K562 (cell line): ENCODE measurements around the gene AK2. TPM values are rescaled to one million over a fixed set of nuclear protein-coding genes. Genes with fewer than 3 reads are reported as not detected.
A peak's percentile ranks its signal among the peaks of the same experiment; 100 is the strongest.

ENCODE experiments used
- ATAC-seq: fragments of 200-7000 bp; cut with Tn5 transposase; 3 replicates; pipeline ENCODE4 v1.9.1; 2020; ENCODE audit warnings: moderate library complexity
- BruUV-seq: library from RNA; stranded (reverse); fragments of 400-500 nt; replicated peaks from 2 replicates; lab custom pipeline; 2021; lab: Mats Ljungman, UMichigan
- CTCF ChIA-PET: fragments of 300-600 bp; formaldehyde crosslinking; extraction: SDS; loops from one replicate; lab custom pipeline; 2021; ENCODE audit warnings: low intra/inter-chr PET ratio; lab: Yijun Ruan, JAX
- POLR2A ChIA-PET: fragments of 300-600, 350-650 bp; sonication (Branson Sonifier 250); formaldehyde crosslinking; extraction: SDS; loops from one replicate; lab custom pipeline; 2021; ENCODE audit warnings: antibody characterized with exemption, inconsistent platforms; lab: Yijun Ruan, JAX
- DNase-seq, 4 experiments: peaks; one replicate each; pipeline versions ENCODE4 v3.0.0 to v3.0.0-alpha.2; 2011 to 2018; ENCODE audit warnings: low spot score in 3 of 4, mixed read lengths in 3 of 4; ENCODE audit errors: extremely low read depth in 1 of 4
- FAIRE-seq: peaks from 2 replicates; lab custom pipeline; 2011; peaks lifted over from hg19 to GRCh38; lab: Jason Lieb, UNC
- H2AFZ ChIP-seq: 2 replicates; pipeline ENCODE4 v1.6.0; 2011; ENCODE audit warnings: low read depth, low read length, control low read depth, inconsistent platforms
- H3K27ac ChIP-seq: fragments of 200-600 bp; 3 replicates; pipeline ENCODE4 v1.8.0; 2011; ENCODE audit warnings: low read depth, mild to moderate bottlenecking, control low read depth, inconsistent platforms, low read length, moderate library complexity, mixed read lengths; ENCODE audit errors: extremely low read depth
- H3K27me3 ChIP-seq, 2 experiments: fragments of 300-600 bp in 1 of 2; 2 replicates in 1 of 2; 3 replicates in 1 of 2; pipeline versions ENCODE4 v1.6.0 to v1.8.0; 2011; ENCODE audit warnings: inconsistent platforms in 2 of 2, low read length in 2 of 2, mild to moderate bottlenecking in 1 of 2, mixed read lengths in 1 of 2, moderate library complexity in 1 of 2; ENCODE audit not compliant: control insufficient read depth in 2 of 2, insufficient read depth in 2 of 2
- H3K36me3 ChIP-seq: fragments of 300-600 bp; 3 replicates; pipeline ENCODE4 v1.8.0; 2011; ENCODE audit warnings: mild to moderate bottlenecking, low read length, inconsistent platforms; ENCODE audit not compliant: control insufficient read depth, insufficient read depth
- H3K4me1 ChIP-seq, 2 experiments: fragments of 200-600 bp in 1 of 2; replicated peaks in 1 of 2; 2 replicates in 1 of 2; 3 replicates in 1 of 2; pipeline versions ENCODE4 v1.5.1 to v1.8.0; 2011; ENCODE audit warnings: inconsistent platforms in 2 of 2, low read length in 2 of 2, mild to moderate bottlenecking in 1 of 2, mixed read lengths in 1 of 2, moderate library complexity in 1 of 2; ENCODE audit not compliant: control insufficient read depth in 2 of 2, insufficient read depth in 2 of 2
- H3K4me2 ChIP-seq: 2 replicates; pipeline ENCODE4 v1.6.1; 2011; ENCODE audit warnings: low read length, control low read depth, inconsistent platforms, mixed read lengths; ENCODE audit not compliant: insufficient read depth
- H3K4me3 ChIP-seq: fragments of 200-600 bp; sonication (generic), shearing (Covaris generic); 2 replicates; pipeline ENCODE4 v1.5.1; 2016; ENCODE audit warnings: control low read depth, inconsistent platforms
- H3K79me2 ChIP-seq: fragments of 200-600 bp; 3 replicates; pipeline ENCODE4 v1.8.0; 2011; ENCODE audit warnings: low read length, inconsistent platforms; ENCODE audit not compliant: control insufficient read depth, insufficient read depth
- H3K9ac ChIP-seq, 2 experiments: 2 replicates each; pipeline versions ENCODE4 v1.6.0 to v1.6.1; 2011; ENCODE audit warnings: low read depth in 2 of 2, low read length in 2 of 2, control low read depth in 1 of 2, inconsistent platforms in 1 of 2, mild to moderate bottlenecking in 1 of 2, mixed read lengths in 1 of 2; ENCODE audit not compliant: insufficient read depth in 1 of 2
- H3K9me1 ChIP-seq: one replicate; pipeline ENCODE4 v1.6.0; 2011; ENCODE audit warnings: inconsistent platforms, mild to moderate bottlenecking, low read length, moderate library complexity; ENCODE audit not compliant: control insufficient read depth, insufficient read depth
- H3K9me3 ChIP-seq: replicated peaks from 2 replicates; pipeline ENCODE4 v1.5.1; 2011; ENCODE audit warnings: low read depth, low read length, inconsistent platforms; ENCODE audit not compliant: control insufficient read depth, insufficient read depth
- H4K20me1 ChIP-seq: replicated peaks from 2 replicates; pipeline ENCODE4 v1.6.1; 2011; ENCODE audit warnings: low read length, inconsistent platforms, mixed read lengths; ENCODE audit not compliant: control insufficient read depth, insufficient read depth
- ADNP ChIP-seq: fragments of 200-800 bp; sonication (Bioruptor generic); IDR thresholded peaks from 2 replicates; pipeline ENCODE4 v1.6.1; 2016; ENCODE audit warnings: missing genetic modification characterization, missing compliant biosample characterization
- CLOCK ChIP-seq: fragments of 250-450 bp; sonication (Bioruptor Pico); IDR thresholded peaks from 2 replicates; pipeline ENCODE4 v1.4.0; 2020; ENCODE audit warnings: mild to moderate bottlenecking, moderate library complexity, borderline replicate concordance
- DEAF1 ChIP-seq: fragments of 450-650 bp; formaldehyde crosslinking; IDR thresholded peaks from 2 replicates; pipeline ENCODE4 v1.4.0; 2020; ENCODE audit warnings: mild to moderate bottlenecking, moderate library complexity
- EP400 ChIP-seq: fragments of 450-650 bp; IDR thresholded peaks from 2 replicates; pipeline ENCODE4 v1.6.1; 2017; ENCODE audit warnings: antibody characterized with exemption, mild to moderate bottlenecking, moderate library complexity
- FOXJ2 ChIP-seq: fragments of 200-800 bp; sonication (Bioruptor generic); IDR thresholded peaks from 2 replicates; pipeline ENCODE4 v1.6.1; 2016; ENCODE audit warnings: missing genetic modification characterization, missing compliant biosample characterization
- KDM5B ChIP-seq: fragments of 200-600 bp; sonication (generic); IDR thresholded peaks from 2 replicates; pipeline ENCODE4 v1.6.1; 2012; ENCODE audit warnings: low read depth, mild to moderate bottlenecking, moderate library complexity, low read length, control low read depth, inconsistent platforms; ENCODE audit not compliant: insufficient replicate concordance
- LARP7 ChIP-seq: fragments of 450-650 bp; IDR thresholded peaks from 2 replicates; pipeline ENCODE4 v1.6.1; 2016
- NFIC ChIP-seq: fragments of 450-650 bp; IDR thresholded peaks from 2 replicates; pipeline ENCODE4 v1.6.1; 2017; ENCODE audit warnings: mild to moderate bottlenecking, inconsistent platforms
- NFIX ChIP-seq: fragments of 250-450 bp; sonication (Bioruptor Pico); IDR thresholded peaks from 2 replicates; pipeline ENCODE4 v1.4.0; 2020; ENCODE audit warnings: low read depth, mild to moderate bottlenecking, moderate library complexity
- POU5F1 ChIP-seq: fragments of 150-350 bp; IDR thresholded peaks from 2 replicates; pipeline ENCODE4 v1.6.1; 2014; ENCODE audit warnings: borderline replicate concordance, low read length, low read depth, mild to moderate bottlenecking; ENCODE audit not compliant: partially characterized antibody
- RNF2 ChIP-seq: sonication (generic); IDR thresholded peaks from 2 replicates; pipeline ENCODE4 v1.6.1; 2016
- TCF3 ChIP-seq: sonication (generic); formaldehyde crosslinking; IDR thresholded peaks from 2 replicates; pipeline ENCODE4 v1.4.0; 2020; ENCODE audit warnings: mild to moderate bottlenecking, missing genetic modification reagents
- THRB ChIP-seq: fragments of 450-650 bp; formaldehyde crosslinking; conservative IDR thresholded peaks from 2 replicates; pipeline ENCODE4 v1.4.0; 2022; ENCODE audit warnings: mild to moderate bottlenecking, missing genetic modification characterization
- ZFX ChIP-seq: sonication (generic); formaldehyde crosslinking; IDR thresholded peaks from 2 replicates; pipeline ENCODE4 v1.8.0; 2022; ENCODE audit warnings: mild to moderate bottlenecking, missing genetic modification reagents, moderate library complexity
- ZNF445 ChIP-seq: fragments of 250-450 bp; sonication (Bioruptor Pico); IDR thresholded peaks from 2 replicates; pipeline ENCODE4 v1.4.0; 2020; ENCODE audit warnings: low read depth, mild to moderate bottlenecking, moderate library complexity
- ZNF507 ChIP-seq: conservative IDR thresholded peaks from 2 replicates; pipeline ENCODE4 v1.6.1; 2017; ENCODE audit warnings: missing genetic modification characterization, missing compliant biosample characterization
- ZNF57 ChIP-seq: fragments of 450-650 bp; formaldehyde crosslinking; IDR thresholded peaks from 2 replicates; pipeline ENCODE4 v1.4.0; 2020; ENCODE audit warnings: mild to moderate bottlenecking, moderate library complexity
- WGBS: fragments of 100-300 bp; shearing (Covaris generic); methylation state at CpG from one replicate; pipeline ENCODE4 v1.1.6; 2016; ENCODE audit warnings: low coverage, mixed read lengths; ENCODE audit not compliant: insufficient coverage; ENCODE audit errors: missing lambda C conversion rate; 5-methylcytosine and 5-hydroxymethylcytosine counted together
- in situ Hi-C: fragments of 300-500 bp; cut with MboI; formaldehyde crosslinking; loops from 4 replicates; pipeline ENCODE4 v1.15.0; 2018; ENCODE audit warnings: inconsistent platforms, mixed read lengths
- intact Hi-C: fragments of 100-400 bp; cut with micrococcal nuclease; formaldehyde crosslinking; loops from 2 replicates; pipeline ENCODE4 v1.14.2; 2022
- polyA plus RNA-seq, 8 experiments: library from polyadenylated mRNA; depleted of rRNA in 4 of 8; stranded (reverse) in 5 of 8; unstranded in 3 of 8; fragments of >200 nt; fragmentation: Nextera tagmentation in 2 of 8; fragmentation: Illumina TruSeq in 1 of 8; extraction: Ambion mirVana in 2 of 8; extraction: Trizol in 1 of 8; gene quantifications; 2 replicates each; pipeline versions ENCODE4 v1.2.1 to v1.2.3, GENCODE V29; 2011 to 2014; ENCODE audit warnings: inconsistent platforms in 1 of 8, missing spikeins in 1 of 8
- total RNA-seq, 7 experiments: library from RNA; depleted of rRNA in 6 of 7; stranded (reverse); fragments of >200 nt in 6 of 7; fragmentation: Illumina TruSeq in 2 of 7; extraction: Trizol in 2 of 7; gene quantifications; 2 replicates each; pipeline versions ENCODE4 v1.2.1 to v1.2.3, GENCODE V29; 2011 to 2021; ENCODE audit warnings: low replicate concordance in 1 of 7

The AK2 gene
- total and polyA plus RNA-seq, 9 of the 15 experiments (the other 6 are each of a cell fraction or from before 2014, with no cell fraction given): 105 to 1,050 (median 509) TPM

DNA sequence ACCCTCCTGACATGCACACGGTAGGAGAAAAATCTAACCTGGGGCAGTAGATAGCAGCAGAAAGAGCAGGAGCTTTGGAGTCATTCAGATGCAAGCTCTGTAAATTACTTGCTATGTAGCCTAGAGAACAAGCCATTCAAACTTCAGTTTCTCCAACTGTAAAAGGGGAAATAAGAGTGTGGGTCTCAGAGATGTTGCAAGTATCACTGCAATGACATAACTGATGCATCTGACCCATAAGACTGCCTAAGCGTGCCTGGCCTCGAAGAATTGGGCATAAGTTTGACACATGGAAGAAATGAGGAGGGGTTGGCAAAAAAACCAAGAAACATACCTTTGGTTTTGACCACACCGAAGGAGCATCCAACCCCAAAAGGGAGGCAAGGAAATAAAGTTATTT is 5.2 kb downstream of the AK2 start (continued):
- no peak for TF ChIP-seq RNF2

GRCh38 chr1:33030575-33030974 is 6.1 kb downstream of the AK2 start:
- FAIRE-seq: peak; percentile 15
- DNase-seq: peak in 1 of 4 experiments; percentile 21
- no peaks in the 10 kb centered on the region for H3K9me3 ChIP-seq
- H3K4me1 ChIP-seq: peaks cover 3 to 18% of the 10 kb centered on the region in 2 experiments; a peak in 4 of 5 replicates
- no peak overlapping the region for H3K4me2 ChIP-seq
- no peak overlapping the region for H3K4me3 ChIP-seq
- H3K79me2 ChIP-seq: peaks cover 94% of the 10 kb centered on the region
- intact Hi-C loops: no loop called here
- no peaks in the 10 kb centered on the region for H3K9me1 ChIP-seq
- 100% methylated on average over 2 of the region's 2 CpGs for WGBS
- H3K27me3 ChIP-seq: no peaks in the 10 kb centered on the region
- CTCF ChIA-PET: no interaction called here
- H2AFZ ChIP-seq: no peak overlapping the region
- no TSS peak for BruUV-seq
- H4K20me1 ChIP-seq: peaks cover 38% of the 10 kb centered on the region
- no peak overlapping the region for H3K27ac ChIP-seq
- POLR2A ChIA-PET: interaction anchor here (0.7 to 2.4 kb wide), 8 partner anchors 8 to 604 kb away, joined by 3 to 8 read pairs (median 4); no protein-coding TSS in a partner anchor
- H3K9ac ChIP-seq: no peak overlapping the region
- in situ Hi-C loops: no loop called here
- H3K36me3 ChIP-seq: peaks cover 90% of the 10 kb centered on the region
- ATAC-seq: no peak
- no peak for TF ChIP-seq DEAF1
- TF ChIP-seq NFIX (CRISPR knock-in tag): peak; percentile 55
- no peak for TF ChIP-seq ZNF507
- no peak for TF ChIP-seq FOXJ2 (tag)
- no peak for TF ChIP-seq ADNP (tag)
- peak; percentile 90 for TF ChIP-seq NFIC
- TF ChIP-seq ZNF57 (CRISPR knock-in tag): no peak
- TF ChIP-seq TCF3: no peak
- TF ChIP-seq POU5F1: no peak
- TF ChIP-seq THRB (CRISPR knock-in tag): no peak
- TF ChIP-seq ZNF445 (CRISPR knock-in tag): no peak
- TF ChIP-seq EP400: no peak
- TF ChIP-seq CLOCK (CRISPR knock-in tag): no peak
- no peak for TF ChIP-seq ZFX
- TF ChIP-seq KDM5B: no peak
- no peak for TF ChIP-seq LARP7
- TF ChIP-seq, all 486 proteins: peak for 2
